HEK293 (cell line): ENCODE measurements around the gene GBA3.

Experiments
- CTCF ChIA-PET: fragments of 350-600 bp; formaldehyde crosslinking; extraction: SDS; loops from one replicate; lab custom pipeline; 2021; ENCODE audit warnings: antibody characterized with exemption; lab: Yijun Ruan, JAX
- POLR2A ChIA-PET: fragments of 300-600 bp; formaldehyde crosslinking; extraction: SDS; loops from one replicate; lab custom pipeline; 2020; ENCODE audit warnings: antibody characterized with exemption, inconsistent platforms; lab: Yijun Ruan, JAX
- H3K27ac ChIP-seq: fragments of 200-500 bp; sonication (Bioruptor generic); 2 replicates; pipeline ENCODE4 v1.5.1; 2014; ENCODE audit warnings: low read depth, low read length, control low read depth, inconsistent platforms; ENCODE audit errors: extremely low read depth
- H3K36me3 ChIP-seq, 2 experiments: fragments of 200-500 bp in 1 of 2; sonication (Bioruptor generic) in 1 of 2; 1 replicate in 1 of 2; 2 replicates in 1 of 2; pipeline ENCODE4 v1.5.1; 2014 to 2017; ENCODE audit warnings: inconsistent platforms in 2 of 2, low read length in 2 of 2; ENCODE audit not compliant: control insufficient read depth in 2 of 2, insufficient read depth in 1 of 2
- H3K4me1 ChIP-seq: fragments of 200-500 bp; sonication (Bioruptor generic); 2 replicates; pipeline ENCODE4 v1.5.1; 2014; ENCODE audit warnings: mild to moderate bottlenecking, low read length, inconsistent platforms; ENCODE audit not compliant: control insufficient read depth, insufficient read depth
- H3K4me3 ChIP-seq: 2 replicates; pipeline ENCODE4 v1.5.1; 2011; ENCODE audit warnings: low read depth, mild to moderate bottlenecking, control low read depth, low read length, moderate library complexity
- H3K9me3 ChIP-seq: fragments of 200-500 bp; sonication (Bioruptor generic); 2 replicates; pipeline ENCODE4 v1.5.1; 2014; ENCODE audit warnings: low read depth, low read length, inconsistent platforms; ENCODE audit not compliant: control insufficient read depth, insufficient read depth
- HOXC10 ChIP-seq: sonication (generic); formaldehyde crosslinking; IDR thresholded peaks from 2 replicates; pipeline ENCODE4 v1.8.1; 2023; ENCODE audit warnings: mild to moderate bottlenecking, missing genetic modification reagents
- INSM2 ChIP-seq: fragments of 450-650 bp; formaldehyde crosslinking; IDR thresholded peaks from 2 replicates; pipeline ENCODE4 v1.5.1; 2016; ENCODE audit warnings: missing biosample characterization, missing genetic modification characterization
- KLF1 ChIP-seq: fragments of 450-650 bp; formaldehyde crosslinking; IDR thresholded peaks from 2 replicates; pipeline ENCODE4 v1.5.1; 2016; ENCODE audit warnings: missing biosample characterization, missing genetic modification characterization
- OSR2 ChIP-seq: fragments of 450-650 bp; formaldehyde crosslinking; IDR thresholded peaks from 2 replicates; pipeline ENCODE4 v1.5.1; 2016; ENCODE audit warnings: missing biosample characterization, missing genetic modification characterization
- SCRT1 ChIP-seq: fragments of 450-650 bp; formaldehyde crosslinking; IDR thresholded peaks from 2 replicates; pipeline ENCODE4 v1.5.1; 2016; ENCODE audit warnings: missing biosample characterization, missing genetic modification characterization, borderline replicate concordance
- WT1 ChIP-seq: fragments of 450-650 bp; formaldehyde crosslinking; IDR thresholded peaks from 2 replicates; pipeline ENCODE4 v1.5.1; 2016; ENCODE audit warnings: missing biosample characterization, missing genetic modification characterization
- ZBTB44 ChIP-seq: fragments of 450-650 bp; IDR thresholded peaks from 2 replicates; pipeline ENCODE4 v1.5.1; 2018; ENCODE audit warnings: missing biosample characterization, mild to moderate bottlenecking, missing genetic modification characterization
- ZBTB49 ChIP-seq: fragments of 450-650 bp; formaldehyde crosslinking; IDR thresholded peaks from 2 replicates; pipeline ENCODE4 v1.5.1; 2016; ENCODE audit warnings: missing biosample characterization, missing genetic modification characterization, low read depth
- ZNF114 ChIP-seq: fragments of 450-650 bp; formaldehyde crosslinking; IDR thresholded peaks from 2 replicates; pipeline ENCODE4 v1.5.0; 2017; ENCODE audit warnings: missing biosample characterization, missing genetic modification characterization
- ZNF239 ChIP-seq: fragments of 450-650 bp; formaldehyde crosslinking; IDR thresholded peaks from 2 replicates; pipeline ENCODE4 v1.5.1; 2016; ENCODE audit warnings: missing biosample characterization, missing genetic modification characterization
- ZNF24 ChIP-seq: fragments of 450-650 bp; formaldehyde crosslinking; IDR thresholded peaks from 2 replicates; pipeline ENCODE4 v1.5.1; 2016; ENCODE audit warnings: missing biosample characterization, missing genetic modification characterization
- ZNF280C ChIP-seq: fragments of 450-650 bp; formaldehyde crosslinking; IDR thresholded peaks from 2 replicates; pipeline ENCODE4 v1.5.1; 2016; ENCODE audit warnings: missing biosample characterization, missing genetic modification characterization
- ZNF362 ChIP-seq: fragments of 450-650 bp; formaldehyde crosslinking; IDR thresholded peaks from 2 replicates; pipeline ENCODE4 v1.5.1; 2016; ENCODE audit warnings: missing biosample characterization, missing genetic modification characterization
- ZNF391 ChIP-seq: fragments of 450-650 bp; formaldehyde crosslinking; IDR thresholded peaks from 2 replicates; pipeline ENCODE4 v1.5.1; 2016; ENCODE audit warnings: low read depth, missing biosample characterization, missing genetic modification characterization, borderline replicate concordance
- ZNF530 ChIP-seq: fragments of 450-650 bp; formaldehyde crosslinking; IDR thresholded peaks from 2 replicates; pipeline ENCODE4 v1.5.1; 2016; ENCODE audit warnings: low read depth, missing biosample characterization, missing genetic modification characterization
- ZNF560 ChIP-seq: fragments of 450-650 bp; formaldehyde crosslinking; IDR thresholded peaks from 2 replicates; pipeline ENCODE4 v1.5.1; 2017; ENCODE audit warnings: missing biosample characterization, missing genetic modification characterization, borderline replicate concordance
- ZNF580 ChIP-seq: fragments of 450-650 bp; formaldehyde crosslinking; IDR thresholded peaks from 2 replicates; pipeline ENCODE4 v1.5.1; 2016; ENCODE audit warnings: missing biosample characterization, missing genetic modification characterization
- ZNF621 ChIP-seq: fragments of 450-650 bp; formaldehyde crosslinking; IDR thresholded peaks from 2 replicates; pipeline ENCODE4 v1.5.1; 2017; ENCODE audit warnings: missing biosample characterization, missing genetic modification characterization
- ZNF629 ChIP-seq: fragments of 450-650 bp; formaldehyde crosslinking; IDR thresholded peaks from 2 replicates; pipeline ENCODE4 v1.5.1; 2017; ENCODE audit warnings: missing biosample characterization, missing genetic modification characterization
- ZNF792 ChIP-seq: fragments of 450-650 bp; formaldehyde crosslinking; IDR thresholded peaks from 2 replicates; pipeline ENCODE4 v1.5.1; 2016; ENCODE audit warnings: missing biosample characterization, missing genetic modification characterization
- ZSCAN16 ChIP-seq: fragments of 450-650 bp; formaldehyde crosslinking; IDR thresholded peaks from 2 replicates; pipeline ENCODE4 v1.5.1; 2016; ENCODE audit warnings: missing biosample characterization, missing genetic modification characterization
- ZXDB ChIP-seq: fragments of 450-650 bp; formaldehyde crosslinking; IDR thresholded peaks from 2 replicates; pipeline ENCODE4 v1.5.1; 2016; ENCODE audit warnings: missing biosample characterization, missing genetic modification characterization

Gene GBA3

GRCh38 chr4:22672519-22672918 is 20.2 kb upstream of the GBA3 start:
- POLR2A ChIA-PET, result no interaction called here
- Histone ChIP-seq H3K4me1 (no peaks in the 10 kb centered on the region), H3K4me3 (no peak overlapping the region), H3K27ac (no peak overlapping the region), H3K36me3 (no peaks in the 10 kb centered on the region)
- TF ChIP-seq WT1 (tag by site-specific recombination), result no peak
- no peak for TF ChIP-seq ZSCAN16
- no peak for TF ChIP-seq ZNF580 (tag by site-specific recombination)
- no peak for TF ChIP-seq ZNF530 (tag by site-specific recombination)
- no peak for TF ChIP-seq KLF1 (tag by site-specific recombination)
- no peak for TF ChIP-seq ZNF24 (tag by site-specific recombination)
- no peak for TF ChIP-seq HOXC10 (CRISPR knock-in tag)
- no peak for TF ChIP-seq OSR2 (tag by site-specific recombination)
- TF ChIP-seq, all 188 proteins: peak for 0
- no peaks in the 10 kb centered on the region for H3K9me3 ChIP-seq
- CTCF ChIA-PET, result no interaction called here

GRCh38 chr4:22672944-22673343 is 19.8 kb upstream of the GBA3 start:
- H3K4me1 ChIP-seq, result no peaks in the 10 kb centered on the region
- POLR2A ChIA-PET, result no interaction called here
- no peaks in the 10 kb centered on the region for H3K9me3 ChIP-seq
- TF ChIP-seq ZBTB49 (tag by site-specific recombination) (no peak), ZNF560 (tag by site-specific recombination) (no peak), ZNF621 (tag by site-specific recombination) (no peak), ZXDB (tag by site-specific recombination) (no peak), ZNF629 (no peak), ZNF391 (tag by site-specific recombination) (no peak), SCRT1 (tag by site-specific recombination) (no peak), ZNF239 (tag by site-specific recombination) (no peak), ZBTB44 (tag by site-specific recombination) (no peak), ZNF114 (tag by site-specific recombination) (no peak)
- TF ChIP-seq, all 188 proteins: peak for 0
- no peaks in the 10 kb centered on the region for H3K36me3 ChIP-seq
- no peak overlapping the region for H3K4me3 ChIP-seq
- CTCF ChIA-PET, result interaction anchor here (0.7 kb wide), 1 partner anchor 872 kb away, joined by 3 read pairs; no protein-coding TSS in a partner anchor
- H3K27ac ChIP-seq, result no peak overlapping the region

GRCh38 chr4:22674700-22675099 is 18.0 kb upstream of the GBA3 start:
- CTCF ChIA-PET, result no interaction called here
- POLR2A ChIA-PET, result no interaction called here
- Histone ChIP-seq H3K36me3 (no peaks in the 10 kb centered on the region), H3K4me1 (no peaks in the 10 kb centered on the region), H3K27ac (no peak overlapping the region), H3K9me3 (no peaks in the 10 kb centered on the region), H3K4me3 (no peak overlapping the region)
- TF ChIP-seq ZNF280C (tag by site-specific recombination), result no peak
- no peak for TF ChIP-seq ZNF362 (tag by site-specific recombination)
- no peak for TF ChIP-seq ZNF792
- no peak for TF ChIP-seq INSM2 (tag by site-specific recombination)
